ENCODE measurements around the gene DCTPP1.
A peak's percentile ranks its signal among the peaks of the same experiment; 100 is the strongest.
"Not testable (repeated sequence)": the region's sequence is repeated elsewhere in the genome, so short reads cannot be mapped to it uniquely, and the experiment has no call there.

DCTPP1 gene

DNA sequence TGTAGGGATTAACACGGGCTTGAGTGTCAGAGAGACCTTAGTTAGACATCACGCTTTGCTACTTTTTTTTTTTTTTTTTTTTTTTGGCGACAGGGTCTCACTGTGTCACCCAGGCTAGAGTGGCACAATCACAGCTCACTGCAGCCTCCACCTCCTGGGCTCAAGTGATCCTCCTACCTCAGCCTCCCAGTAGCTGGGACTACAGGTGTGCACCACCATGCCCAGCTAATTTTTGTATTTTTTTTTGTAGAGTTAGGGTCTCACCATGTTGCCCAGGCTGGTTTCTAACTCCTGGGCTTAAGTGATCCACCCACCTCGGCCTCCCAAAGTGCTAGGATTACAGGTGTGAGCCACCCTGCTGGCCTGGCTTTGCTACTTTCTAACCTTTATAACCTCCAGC, 33.2 kb downstream of the DCTPP1 start:
- not testable (repeated sequence) for H3K27ac ChIP-seq (ENCODE audit: extremely low read depth, low read depth, low read length); H3K9me3 ChIP-seq (ENCODE audit: control insufficient read depth, insufficient read depth, low read depth, low read length)
- Histone ChIP-seq H3K4me1 (ENCODE audit: control insufficient read depth, insufficient read depth, low read length) (peaks cover 16% of the 10 kb centered on the region), H3K4me3 (ENCODE audit: low read depth, low read length) (peak overlapping the region; percentile 71; the same call in 1 of the 2 replicates), H3K36me3 (ENCODE audit: control insufficient read depth in 2 of 2, insufficient read depth in 1 of 2, low read length in 2 of 2) (peaks cover 0 to 27% of the 10 kb centered on the region in 2 experiments; a peak in 2 of 3 replicates)
- POLR2A ChIA-PET: interaction anchor here (0.6 to 3.2 kb wide), 8 partner anchors 12 to 315 kb away, joined by 3 to 44 read pairs (median 16); partner anchors contain the start of genes CD2BP2, SEPTIN1, TBC1D10B and ZNF771
- TF ChIP-seq SCRT1 (tag by site-specific recombination; IDR thresholded peaks at IDR 0.05; ENCODE audit: borderline replicate concordance) (peak; percentile 59; the same call in 1 of the 2 replicates), ZNF362 (tag by site-specific recombination; IDR thresholded peaks at IDR 0.05) (peak; percentile 79; the same call in 1 of the 2 replicates)
- CTCF ChIA-PET: interaction anchor here (0.6 to 3.3 kb wide), 6 partner anchors 11 to 298 kb away, joined by 3 to 27 read pairs (median 4); partner anchors contain the start of genes DCTPP1 and ZNF771

- Histone ChIP-seq H3K36me3 (ENCODE audit: control insufficient read depth in 2 of 2, insufficient read depth in 1 of 2, low read length in 2 of 2) (peaks cover 0 to 27% of the 10 kb centered on the region in 2 experiments; a peak in 2 of 3 replicates), H3K9me3 (ENCODE audit: control insufficient read depth, insufficient read depth, low read depth, low read length) (no peaks in the 10 kb centered on the region), H3K4me1 (ENCODE audit: control insufficient read depth, insufficient read depth, low read length) (peaks cover 16% of the 10 kb centered on the region), H3K4me3 (ENCODE audit: low read depth, low read length) (peak overlapping the region; percentile 71), H3K27ac (ENCODE audit: extremely low read depth, low read depth, low read length) (peak overlapping the region; percentile 84)
- ChIA-PET POLR2A (interaction anchor here (1.0 to 3.2 kb wide), 12 partner anchors 10 to 331 kb away, joined by 3 to 44 read pairs (median 12); partner anchors contain the start of genes ALDOA, CD2BP2, SEPTIN1 and TBC1D10B), CTCF (interaction anchor here (0.6 to 3.3 kb wide), 10 partner anchors 11 to 298 kb away, joined by 3 to 27 read pairs (median 5); partner anchors contain the start of genes DCTPP1, TBC1D10B and ZNF771)
- TF ChIP-seq ZFP3 (tag by site-specific recombination; IDR thresholded peaks at IDR 0.05; ENCODE audit: low read depth) (no peak), SP7 (tag by site-specific recombination; IDR thresholded peaks at IDR 0.05) (peak; percentile 44; the same call in 1 of the 2 replicates), ZNF629 (tag by site-specific recombination; IDR thresholded peaks at IDR 0.05) (peak; percentile 38; the same call in 1 of the 2 replicates), ZNF394 (tag by site-specific recombination; IDR thresholded peaks at IDR 0.05; ENCODE audit: borderline replicate concordance) (0 out of 2 replicates have a peak, but pooled peaks have one; percentile 55), ZEB2 (tag by site-specific recombination; IDR thresholded peaks at IDR 0.05) (peak; percentile 12; the same call in 1 of the 2 replicates), KLF17 (tag by site-specific recombination; IDR thresholded peaks at IDR 0.05) (peak; percentile 11; the same call in 1 of the 2 replicates), KLF1 (tag by site-specific recombination; IDR thresholded peaks at IDR 0.05) (no peak), ZNF341 (tag by site-specific recombination; IDR thresholded peaks at IDR 0.05; ENCODE audit: low read depth) (peak; percentile 4; the same call in 1 of the 2 replicates), ZBTB20 (tag by site-specific recombination; IDR thresholded peaks at IDR 0.05) (peak; percentile 65), ZNF623 (tag by site-specific recombination; IDR thresholded peaks at IDR 0.05) (no peak), ZIC2 (tag by site-specific recombination; IDR thresholded peaks at IDR 0.05) (0 out of 2 replicates have a peak, but pooled peaks have one; percentile 1), ZNF10 (tag by site-specific recombination; IDR thresholded peaks at IDR 0.05) (peak; percentile 47; the same call in 1 of the 2 replicates), ZXDB (tag by site-specific recombination; IDR thresholded peaks at IDR 0.05) (peak; percentile 57; the same call in 1 of the 2 replicates), ZNF76 (tag by site-specific recombination; IDR thresholded peaks at IDR 0.05; ENCODE audit: borderline replicate concordance, low read depth) (peak; percentile 80), ZNF585B (tag by site-specific recombination; IDR thresholded peaks at IDR 0.05) (no peak), ZNF146 (tag by site-specific recombination; IDR thresholded peaks at IDR 0.05) (0 out of 2 replicates have a peak, but pooled peaks have one; percentile 40), ZNF311 (tag by site-specific recombination; IDR thresholded peaks at IDR 0.05; ENCODE audit: borderline replicate concordance) (no peak), ZBTB17 (tag by site-specific recombination; IDR thresholded peaks at IDR 0.05) (peak; percentile 89), KLF9 (tag by site-specific recombination; IDR thresholded peaks at IDR 0.05; ENCODE audit: low read depth) (0 out of 2 replicates have a peak, but pooled peaks have one; percentile 34), ZBTB7A (tag by site-specific recombination; IDR thresholded peaks at IDR 0.05; ENCODE audit: low read depth) (0 out of 2 replicates have a peak, but pooled peaks have one; percentile 42), PATZ1 (tag by site-specific recombination; IDR thresholded peaks at IDR 0.05) (peak; percentile 97), SP2 (tag by site-specific recombination; IDR thresholded peaks at IDR 0.05) (0 out of 2 replicates have a peak, but pooled peaks have one; percentile 18), ZBTB8A (tag by site-specific recombination; IDR thresholded peaks at IDR 0.05) (peak; percentile 72), ZNF302 (tag by site-specific recombination; IDR thresholded peaks at IDR 0.05; ENCODE audit: low read depth) (no peak), ZNF560 (tag by site-specific recombination; IDR thresholded peaks at IDR 0.05; ENCODE audit: borderline replicate concordance) (no peak)
- TF ChIP-seq, protein P1, sequence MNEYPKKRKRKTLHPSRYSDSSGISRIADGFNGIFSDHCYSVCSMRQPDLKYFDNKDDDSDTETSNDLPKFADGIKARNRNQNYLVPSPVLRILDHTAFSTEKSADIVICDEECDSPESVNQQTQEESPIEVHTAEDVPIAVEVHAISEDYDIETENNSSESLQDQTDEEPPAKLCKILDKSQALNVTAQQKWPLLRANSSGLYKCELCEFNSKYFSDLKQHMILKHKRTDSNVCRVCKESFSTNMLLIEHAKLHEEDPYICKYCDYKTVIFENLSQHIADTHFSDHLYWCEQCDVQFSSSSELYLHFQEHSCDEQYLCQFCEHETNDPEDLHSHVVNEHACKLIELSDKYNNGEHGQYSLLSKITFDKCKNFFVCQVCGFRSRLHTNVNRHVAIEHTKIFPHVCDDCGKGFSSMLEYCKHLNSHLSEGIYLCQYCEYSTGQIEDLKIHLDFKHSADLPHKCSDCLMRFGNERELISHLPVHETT (tag by site-specific recombination; IDR thresholded peaks at IDR 0.05): peak; percentile 56; the same call in 1 of the 2 replicates
Measured at GRCh38 chr16:30395992-30396585, 33.7 kb downstream of the DCTPP1 start.
